Esophagus muscularis mucosa (tissue), 4 donors: ENCODE results near the gene KCNE4. TPM values are rescaled to one million over a fixed set of nuclear protein-coding genes. Genes with fewer than 3 reads are reported as not detected.

Experiments
- DNase-seq: peaks from one replicate; pipeline ENCODE4 v3.0.0-alpha.2; 2017; ENCODE audit errors: extremely low spot score
- H3K27ac ChIP-seq, 4 donors: fragments of 200-600 bp; sonication (generic); replicated peaks in 1 of 4; 1 replicate in 3 of 4; 2 replicates in 1 of 4; pipeline ENCODE4 v1.5.1; 2016 to 2019; ENCODE audit warnings: mild to moderate bottlenecking in 1 of 4
- H3K27me3 ChIP-seq, 4 donors: fragments of 200-600 bp; sonication (generic); one replicate each; pipeline versions ENCODE4 v1.5.1 to v1.6.0; 2016 to 2019
- H3K36me3 ChIP-seq, 4 donors: fragments of 200-600 bp; sonication (generic); one replicate each; pipeline ENCODE4 v1.5.1; 2016 to 2019
- H3K4me1 ChIP-seq, 4 donors: fragments of 200-600 bp; sonication (generic); one replicate each; pipeline ENCODE4 v1.5.1; 2016 to 2019
- H3K4me3 ChIP-seq, 4 donors: fragments of 200-600 bp; sonication (generic); 1 replicate in 2 of 4; 2 replicates in 2 of 4; pipeline ENCODE4 v1.5.1; 2016 to 2019; ENCODE audit warnings: mild to moderate bottlenecking in 4 of 4, moderate library complexity in 1 of 4
- H3K9me3 ChIP-seq, 4 donors: fragments of 200-600 bp; sonication (generic); 1 replicate in 3 of 4; 2 replicates in 1 of 4; pipeline ENCODE4 v1.5.1; 2016 to 2019
- EP300 ChIP-seq: sonication (generic); formaldehyde crosslinking; IDR thresholded peaks from one replicate; pipeline ENCODE4 v1.6.1; 2017; ENCODE audit warnings: antibody characterized with exemption
- POLR2A ChIP-seq: fragments of 450-650 bp; IDR thresholded peaks from one replicate; pipeline ENCODE4 v1.6.1; 2017; ENCODE audit warnings: antibody characterized with exemption, moderate library complexity, mild to moderate bottlenecking, low read depth
- POLR2AphosphoS5 ChIP-seq, 2 donors: sonication (generic); formaldehyde crosslinking; IDR thresholded peaks; one replicate each; pipeline ENCODE4 v1.6.1; 2017; ENCODE audit warnings: antibody characterized with exemption in 2 of 2
- WGBS: methylation state at CpG from one replicate; pipeline ENCODE4 v1.1.5; 2018; 5-methylcytosine and 5-hydroxymethylcytosine counted together
- intact Hi-C: fragments of 100-400 bp; cut with DNase I; formaldehyde crosslinking; loops from one replicate; pipeline ENCODE4 v1.15.1; 2023
- total RNA-seq, 4 donors: library from RNA; depleted of rRNA; stranded (reverse); fragments of >200 nt; gene quantifications; one replicate each; pipeline versions ENCODE4 v1.1.0 to v1.2.1, GENCODE V29; 2016
- TF ChIP-seq, protein P1 (sequence below), 3 experiments: fragments of 200-600 bp in 2 of 3; fragments of 450-650 bp in 1 of 3; sonication (generic) in 2 of 3; IDR thresholded peaks; one replicate each; pipeline ENCODE4 v1.5.1; 2017 to 2019; ENCODE audit warnings: antibody characterized with exemption in 3 of 3, mild to moderate bottlenecking in 2 of 3, moderate library complexity in 1 of 3

KCNE4 gene
- total RNA-seq, 4 donors from 2014 or later, result 11.6 to 38.1 (median 17.7) TPM

DNA sequence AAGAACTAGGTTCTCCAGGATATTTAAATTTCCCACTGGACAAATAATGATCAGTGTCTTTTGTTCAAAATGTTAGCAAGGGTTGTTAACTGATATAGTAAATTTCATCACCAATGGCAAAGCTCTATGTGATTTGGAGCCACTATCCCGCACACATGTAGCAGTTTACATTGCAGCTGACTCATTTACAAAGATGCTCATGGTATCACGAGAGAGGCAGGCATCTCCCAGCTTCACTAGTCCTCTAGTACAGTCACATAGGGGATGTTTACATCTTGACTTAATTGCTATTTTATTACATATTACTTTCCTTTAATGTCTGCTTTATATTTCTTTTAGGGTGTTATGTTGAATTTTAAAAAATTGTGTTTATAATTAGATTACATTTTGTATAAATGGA, 30.7 kb downstream of the KCNE4 start:
- Histone ChIP-seq H3K27me3 (no peaks in the 10 kb centered on the region), H3K9me3 (no peaks in the 10 kb centered on the region), H3K27ac (no peak overlapping the region), H3K4me1 (peaks cover 0 to 24% (median 18%) of the 10 kb centered on the region in 4 donors), H3K4me3 (no peak overlapping the region), H3K36me3 (no peaks in the 10 kb centered on the region)
- WGBS, result 5% methylated on average over 2 of the region's 2 CpGs
- intact Hi-C loops, result no loop called here
- TF ChIP-seq, protein P1, sequence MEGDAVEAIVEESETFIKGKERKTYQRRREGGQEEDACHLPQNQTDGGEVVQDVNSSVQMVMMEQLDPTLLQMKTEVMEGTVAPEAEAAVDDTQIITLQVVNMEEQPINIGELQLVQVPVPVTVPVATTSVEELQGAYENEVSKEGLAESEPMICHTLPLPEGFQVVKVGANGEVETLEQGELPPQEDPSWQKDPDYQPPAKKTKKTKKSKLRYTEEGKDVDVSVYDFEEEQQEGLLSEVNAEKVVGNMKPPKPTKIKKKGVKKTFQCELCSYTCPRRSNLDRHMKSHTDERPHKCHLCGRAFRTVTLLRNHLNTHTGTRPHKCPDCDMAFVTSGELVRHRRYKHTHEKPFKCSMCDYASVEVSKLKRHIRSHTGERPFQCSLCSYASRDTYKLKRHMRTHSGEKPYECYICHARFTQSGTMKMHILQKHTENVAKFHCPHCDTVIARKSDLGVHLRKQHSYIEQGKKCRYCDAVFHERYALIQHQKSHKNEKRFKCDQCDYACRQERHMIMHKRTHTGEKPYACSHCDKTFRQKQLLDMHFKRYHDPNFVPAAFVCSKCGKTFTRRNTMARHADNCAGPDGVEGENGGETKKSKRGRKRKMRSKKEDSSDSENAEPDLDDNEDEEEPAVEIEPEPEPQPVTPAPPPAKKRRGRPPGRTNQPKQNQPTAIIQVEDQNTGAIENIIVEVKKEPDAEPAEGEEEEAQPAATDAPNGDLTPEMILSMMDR (IDR thresholded peaks at IDR 0.05), result no peak
- TF ChIP-seq POLR2AphosphoS5 (IDR thresholded peaks at IDR 0.05) (no peak), EP300 (no peak), POLR2A (no peak)
- DNase-seq, result no peak

DNA sequence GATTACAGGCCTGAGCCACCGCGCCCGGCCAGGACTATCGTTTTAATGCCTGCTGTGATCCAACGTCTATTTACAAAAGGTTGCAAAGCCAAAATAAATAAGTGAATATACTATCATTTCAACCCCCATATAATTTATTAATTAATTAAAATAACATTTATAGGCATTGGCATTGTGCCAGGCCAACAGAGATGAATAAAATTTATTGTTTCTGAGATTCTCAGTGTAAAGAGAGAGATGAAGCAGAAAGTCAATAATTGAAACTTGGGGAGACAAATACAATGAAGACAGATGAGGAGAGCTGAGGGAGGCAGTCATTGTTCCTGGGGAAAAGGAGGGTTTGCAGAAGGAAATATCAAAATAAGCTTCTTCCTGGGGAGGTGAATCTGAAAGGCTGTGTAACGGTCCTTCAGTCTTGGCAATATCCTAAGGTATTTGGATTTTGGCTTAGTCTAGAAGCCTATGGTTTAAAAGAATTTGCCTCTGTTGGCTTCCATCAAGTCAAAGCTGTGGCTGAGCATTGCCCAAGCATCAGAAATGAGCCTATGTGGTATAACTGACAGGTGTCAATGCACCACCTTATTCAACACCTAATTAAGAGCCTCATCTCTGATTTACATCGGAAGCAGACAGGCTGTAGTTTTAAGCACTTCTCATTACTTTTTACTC, 31.5 kb downstream of the KCNE4 start:
- TF ChIP-seq POLR2AphosphoS5 (IDR thresholded peaks at IDR 0.05), result no peak
- no peak for TF ChIP-seq POLR2A
- no peak for TF ChIP-seq EP300
- TF ChIP-seq, protein P1 (IDR thresholded peaks at IDR 0.05), result no peak
- WGBS, result 69% methylated on average over 7 of the region's 7 CpGs
- peak; percentile 53 for DNase-seq
- H3K4me3 ChIP-seq, result no peak overlapping the region
- no peaks in the 10 kb centered on the region for H3K27me3 ChIP-seq
- no peaks in the 10 kb centered on the region for H3K36me3 ChIP-seq
- no peak overlapping the region for H3K27ac ChIP-seq
- intact Hi-C loops, result no loop called here
- peaks cover 0 to 24% (median 18%) of the 10 kb centered on the region in 4 donors for H3K4me1 ChIP-seq
- H3K9me3 ChIP-seq, result no peaks in the 10 kb centered on the region

DNA sequence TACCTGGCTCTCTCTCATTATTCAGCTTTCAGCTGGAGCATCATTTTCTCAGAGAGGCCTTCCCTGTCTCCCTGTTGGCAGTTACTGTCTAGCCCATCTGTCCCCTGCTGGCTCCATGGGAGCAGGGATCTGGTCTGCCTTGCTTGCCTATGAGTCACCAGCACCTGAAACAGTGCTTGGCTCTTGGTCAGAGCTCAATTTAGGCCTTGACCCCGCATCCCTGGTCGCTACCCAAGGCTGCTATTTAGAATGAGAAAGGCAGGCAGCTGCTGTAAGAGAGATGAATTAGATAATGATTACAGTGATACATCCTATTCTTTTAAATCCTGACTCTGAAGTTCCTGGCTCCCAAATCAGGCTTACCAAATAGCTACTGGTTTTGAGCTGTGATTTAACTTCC, 32.9 kb downstream of the KCNE4 start:
- TF ChIP-seq, protein P1 (IDR thresholded peaks at IDR 0.05), result peak in 2 of 3 experiments; percentile 22 to 26
- peak; percentile 79 to 84 for TF ChIP-seq POLR2AphosphoS5 (IDR thresholded peaks at IDR 0.05)
- TF ChIP-seq POLR2A, result no peak
- H3K27ac ChIP-seq, result peak overlapping the region; percentile 52 to 73 (median 60)
- no peaks in the 10 kb centered on the region for H3K36me3 ChIP-seq
- H3K9me3 ChIP-seq, result no peaks in the 10 kb centered on the region
- intact Hi-C loops, result no loop called here
- WGBS, result 56% methylated on average over 2 of the region's 2 CpGs
- peak; percentile 91 for DNase-seq
- peaks cover 0 to 24% (median 18%) of the 10 kb centered on the region in 4 donors for H3K4me1 ChIP-seq
- peaks cover 0 to 3% (median 0%) of the 10 kb centered on the region in 4 donors for H3K27me3 ChIP-seq
- H3K4me3 ChIP-seq, result no peak overlapping the region

GRCh38 chr2:223086370-223086981, 34.5 kb downstream of the KCNE4 start:
- Histone ChIP-seq H3K27ac (peak overlapping the region in 1 of 4 donors; percentile 73), H3K36me3 (no peaks in the 10 kb centered on the region), H3K27me3 (peaks cover 0 to 3% (median 0%) of the 10 kb centered on the region in 4 donors), H3K4me3 (no peak overlapping the region), H3K4me1 (peaks cover 0 to 24% (median 18%) of the 10 kb centered on the region in 4 donors), H3K9me3 (no peaks in the 10 kb centered on the region)
- intact Hi-C loops, result no loop called here
- peak; percentile 89 for DNase-seq
- 72% methylated on average over 13 of the region's 13 CpGs for WGBS
- TF ChIP-seq POLR2A (no peak), POLR2AphosphoS5 (IDR thresholded peaks at IDR 0.05) (no peak), EP300 (no peak)
- TF ChIP-seq, protein P1 (IDR thresholded peaks at IDR 0.05), result no peak
